HCT116 (cell line): ENCODE measurements around the gene OR5K3. TPM values are rescaled to one million over a fixed set of nuclear protein-coding genes. Genes with fewer than 3 reads are reported as not detected.

Experiments
- ATAC-seq: fragments of 200-7000 bp; cut with Tn5 transposase; 2 replicates; pipeline ENCODE4 v1.9.1; 2020; ENCODE audit warnings: mild to moderate bottlenecking, moderate library complexity
- BruUV-seq: library from RNA; stranded (reverse); fragments of 400-500 nt; replicated peaks from 2 replicates; lab custom pipeline; 2021; lab: Mats Ljungman, UMichigan
- CTCF ChIA-PET: fragments of 300-600 bp; sonication (Branson Sonifier 250); formaldehyde crosslinking; loops from one replicate; lab custom pipeline; 2021; ENCODE audit warnings: antibody characterized with exemption; lab: Charles Lee
- POLR2A ChIA-PET: fragments of 300-600, 350-600 bp; sonication (Branson Sonifier 250); formaldehyde crosslinking; loops from one replicate; lab custom pipeline; 2021; ENCODE audit warnings: antibody characterized with exemption; lab: Charles Lee
- RAD21 ChIA-PET, 2 experiments: fragments of 300-600 bp; sonication (Branson Sonifier 250); formaldehyde crosslinking; loops; one replicate each; lab custom pipeline; 2023; ENCODE audit warnings: low total read pairs in 2 of 2; ENCODE audit not compliant: uncharacterized antibody in 2 of 2, unreplicated experiment in 2 of 2, low non-redundant PET in 1 of 2; lab: Charles Lee
- DNase-seq: peaks from one replicate; pipeline ENCODE4 v3.0.0-alpha.2; 2010; ENCODE audit warnings: low read depth, low spot score
- H2AFZ ChIP-seq: fragments of 200-600 bp; shearing (Covaris generic), sonication (generic); 2 replicates; pipeline ENCODE4 v1.6.1; 2017; ENCODE audit warnings: low read depth, mixed run types, mixed read lengths, antibody characterized with exemption, low read length; ENCODE audit not compliant: poor library complexity, severe bottlenecking
- H3K27ac ChIP-seq: 2 replicates; pipeline ENCODE4 v1.5.1; 2012; ENCODE audit warnings: low read depth, low read length
- H3K27me3 ChIP-seq: fragments of 200-600 bp; sonication (generic); 2 replicates; pipeline ENCODE4 v1.6.1; 2016; ENCODE audit warnings: mixed run types, low read length, mixed read lengths; ENCODE audit not compliant: insufficient read depth
- H3K36me3 ChIP-seq, 2 experiments: fragments of 200-500 bp in 1 of 2; fragments of 200-600 bp in 1 of 2; sonication (Bioruptor generic) in 1 of 2; sonication (generic) in 1 of 2; 2 replicates each; pipeline versions ENCODE4 v1.5.1 to v1.6.1; 2014 to 2016; ENCODE audit warnings: low read length in 2 of 2, inconsistent platforms in 1 of 2, mixed read lengths in 1 of 2, mixed run types in 1 of 2; ENCODE audit not compliant: insufficient read depth in 2 of 2, control insufficient read depth in 1 of 2
- H3K4me1 ChIP-seq, 2 experiments: fragments of 200-600 bp in 1 of 2; sonication (generic) in 1 of 2; 2 replicates each; pipeline versions ENCODE4 v1.5.1 to v1.6.1; 2012 to 2017; ENCODE audit warnings: low read length in 2 of 2, inconsistent platforms in 1 of 2, mild to moderate bottlenecking in 1 of 2, mixed read lengths in 1 of 2, mixed run types in 1 of 2, moderate library complexity in 1 of 2; ENCODE audit not compliant: insufficient read depth in 2 of 2, control insufficient read depth in 1 of 2
- H3K4me2 ChIP-seq: fragments of 200-600 bp; sonication (generic); 2 replicates; pipeline ENCODE4 v1.6.1; 2017; ENCODE audit warnings: mixed run types, low read length, mixed read lengths
- H3K4me3 ChIP-seq, 2 experiments: fragments of 200-600 bp in 1 of 2; sonication (generic) in 1 of 2; replicated peaks in 1 of 2; 2 replicates each; pipeline ENCODE4 v1.5.1; 2011 to 2016; ENCODE audit warnings: low read length in 2 of 2, control low read depth in 1 of 2, low read depth in 1 of 2, mild to moderate bottlenecking in 1 of 2, mixed read lengths in 1 of 2, mixed run types in 1 of 2
- H3K79me2 ChIP-seq: fragments of 200-600 bp; sonication (generic); 2 replicates; pipeline ENCODE4 v1.6.1; 2017; ENCODE audit warnings: mild to moderate bottlenecking, mixed run types, low read length, moderate library complexity, mixed read lengths; ENCODE audit not compliant: insufficient read depth
- H3K9ac ChIP-seq: fragments of 200-600 bp; sonication (generic); 2 replicates; pipeline ENCODE4 v1.6.1; 2016; ENCODE audit warnings: low read length, mixed read lengths
- H3K9me2 ChIP-seq: fragments of 200-600 bp; sonication (generic), shearing (Covaris generic); 2 replicates; pipeline ENCODE4 v1.6.1; 2017; ENCODE audit warnings: mixed run types, mild to moderate bottlenecking, moderate library complexity; ENCODE audit not compliant: insufficient read depth
- H3K9me3 ChIP-seq, 2 experiments: fragments of 200-500 bp in 1 of 2; fragments of 200-600 bp in 1 of 2; sonication (Bioruptor generic) in 1 of 2; sonication (generic) in 1 of 2; 2 replicates each; pipeline ENCODE4 v1.6.1; 2014 to 2017; ENCODE audit warnings: low read length in 2 of 2, mixed read lengths in 2 of 2, inconsistent platforms in 1 of 2, low read depth in 1 of 2, mild to moderate bottlenecking in 1 of 2, mixed run types in 1 of 2, moderate library complexity in 1 of 2; ENCODE audit not compliant: control insufficient read depth in 1 of 2, insufficient read depth in 1 of 2
- H4K20me1 ChIP-seq: fragments of 200-600 bp; sonication (generic), shearing (Covaris generic); 2 replicates; pipeline ENCODE4 v1.6.1; 2017; ENCODE audit warnings: mixed run types, mild to moderate bottlenecking, moderate library complexity; ENCODE audit not compliant: insufficient read depth
- ATF3 ChIP-seq: IDR thresholded peaks from 2 replicates; pipeline ENCODE4 v1.6.1; 2012
- CBX3 ChIP-seq: IDR thresholded peaks from 2 replicates; pipeline ENCODE4 v1.6.1; 2012; ENCODE audit warnings: low read depth
- CEBPB ChIP-seq: IDR thresholded peaks from 2 replicates; pipeline ENCODE4 v1.6.1; 2012; ENCODE audit warnings: low read depth
- ELF1 ChIP-seq: IDR thresholded peaks from 2 replicates; pipeline ENCODE4 v1.6.1; 2012; ENCODE audit warnings: low read depth, borderline replicate concordance
- FOSL1 ChIP-seq: IDR thresholded peaks from 2 replicates; pipeline ENCODE4 v1.6.1; 2012; ENCODE audit warnings: low read depth
- JUND ChIP-seq: IDR thresholded peaks from 2 replicates; pipeline ENCODE4 v1.6.1; 2012
- RAD21 ChIP-seq: IDR thresholded peaks from 2 replicates; pipeline ENCODE4 v1.6.1; 2012; ENCODE audit warnings: low read depth, mild to moderate bottlenecking
- SIN3A ChIP-seq: IDR thresholded peaks from 2 replicates; pipeline ENCODE4 v1.6.1; 2012; ENCODE audit warnings: low read depth
- TCF7L2 ChIP-seq: IDR thresholded peaks from 2 replicates; pipeline ENCODE4 v1.7.0; 2011; ENCODE audit warnings: borderline replicate concordance, inconsistent platforms; ENCODE audit not compliant: insufficient read depth, insufficient read length; ENCODE audit errors: extremely low read depth
- YY1 ChIP-seq: IDR thresholded peaks from 2 replicates; pipeline ENCODE4 v1.6.1; 2011; ENCODE audit warnings: low read length, low read depth, moderate library complexity, mild to moderate bottlenecking; ENCODE audit not compliant: insufficient replicate concordance; ENCODE audit errors: extremely low read depth
- ZFX ChIP-seq: fragments of 450-650 bp; IDR thresholded peaks from 2 replicates; pipeline ENCODE4 v1.6.1; 2017
- ZNF274 ChIP-seq: fragments of 200-500 bp; sonication (Bioruptor generic); IDR thresholded peaks from 2 replicates; pipeline ENCODE4 v1.6.1; 2014; ENCODE audit warnings: mild to moderate bottlenecking, low read depth, low read length, inconsistent platforms
- intact Hi-C: fragments of 100-400 bp; cut with micrococcal nuclease; formaldehyde crosslinking; loops from 2 replicates; pipeline ENCODE4 v1.10.0; 2022
- total RNA-seq: library from RNA; stranded (reverse); gene quantifications from one replicate; pipeline ENCODE4 v1.2.1, GENCODE V29; 2021; ENCODE audit not compliant: unreplicated experiment
- TF ChIP-seq, protein P1 (sequence below), 3 experiments: fragments of 200-600 bp in 1 of 3; sonication (generic) in 1 of 3; IDR thresholded peaks in 2 of 3; conservative IDR thresholded peaks in 1 of 3; 2 replicates each; pipeline ENCODE4 v1.5.1; 2012 to 2017; ENCODE audit warnings: low read depth in 2 of 3, low read length in 2 of 3, antibody characterized with exemption in 1 of 3, borderline replicate concordance in 1 of 3, control low read depth in 1 of 3, mild to moderate bottlenecking in 1 of 3, mixed read lengths in 1 of 3, mixed run types in 1 of 3, moderate library complexity in 1 of 3; ENCODE audit not compliant: insufficient read depth in 1 of 3
- TF ChIP-seq, protein P2 (sequence below): IDR thresholded peaks from 2 replicates; pipeline ENCODE4 v1.6.1; 2012

OR5K3 gene
- total RNA-seq, 1 experiment from 2014 or later: not detected

DNA sequence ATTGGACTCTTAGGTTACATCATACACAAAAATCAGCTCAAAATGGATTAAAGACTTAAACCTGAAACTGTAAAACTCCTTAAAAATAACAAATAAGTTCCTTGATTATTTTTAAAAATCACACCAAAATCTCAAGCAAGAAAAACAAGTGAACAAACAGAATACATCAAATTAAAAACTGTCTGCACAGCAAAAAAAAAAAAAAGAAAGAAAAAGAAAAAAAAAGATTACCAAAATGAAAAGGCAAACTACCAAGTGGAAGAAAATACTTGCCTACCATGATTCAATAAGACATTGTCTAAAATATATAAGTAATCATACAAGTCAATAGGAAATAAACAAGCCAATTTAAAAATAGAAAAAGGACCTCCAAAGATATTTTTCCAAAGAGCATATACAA lies 19.3 kb upstream of the OR5K3 start:
- Histone ChIP-seq H2AFZ (no peak overlapping the region), H3K9me2 (no peaks in the 10 kb centered on the region), H3K4me3 (no peak overlapping the region), H3K9ac (no peak overlapping the region), H4K20me1 (no peaks in the 10 kb centered on the region), H3K4me1 (no peaks in the 10 kb centered on the region), H3K27me3 (no peaks in the 10 kb centered on the region), H3K9me3 (no peaks in the 10 kb centered on the region), H3K4me2 (no peak overlapping the region), H3K27ac (no peak overlapping the region), H3K79me2 (no peaks in the 10 kb centered on the region)
- no TSS peak for BruUV-seq
- ATAC-seq: no peak
- ChIA-PET CTCF (interaction anchor here (1.4 kb wide), 1 partner anchor 27 kb away, joined by 3 read pairs; no protein-coding TSS in a partner anchor), POLR2A (no interaction called here), RAD21 (no interaction called here)
- DNase-seq: no peak
- intact Hi-C loops: no loop called here
- TF ChIP-seq, protein P1, sequence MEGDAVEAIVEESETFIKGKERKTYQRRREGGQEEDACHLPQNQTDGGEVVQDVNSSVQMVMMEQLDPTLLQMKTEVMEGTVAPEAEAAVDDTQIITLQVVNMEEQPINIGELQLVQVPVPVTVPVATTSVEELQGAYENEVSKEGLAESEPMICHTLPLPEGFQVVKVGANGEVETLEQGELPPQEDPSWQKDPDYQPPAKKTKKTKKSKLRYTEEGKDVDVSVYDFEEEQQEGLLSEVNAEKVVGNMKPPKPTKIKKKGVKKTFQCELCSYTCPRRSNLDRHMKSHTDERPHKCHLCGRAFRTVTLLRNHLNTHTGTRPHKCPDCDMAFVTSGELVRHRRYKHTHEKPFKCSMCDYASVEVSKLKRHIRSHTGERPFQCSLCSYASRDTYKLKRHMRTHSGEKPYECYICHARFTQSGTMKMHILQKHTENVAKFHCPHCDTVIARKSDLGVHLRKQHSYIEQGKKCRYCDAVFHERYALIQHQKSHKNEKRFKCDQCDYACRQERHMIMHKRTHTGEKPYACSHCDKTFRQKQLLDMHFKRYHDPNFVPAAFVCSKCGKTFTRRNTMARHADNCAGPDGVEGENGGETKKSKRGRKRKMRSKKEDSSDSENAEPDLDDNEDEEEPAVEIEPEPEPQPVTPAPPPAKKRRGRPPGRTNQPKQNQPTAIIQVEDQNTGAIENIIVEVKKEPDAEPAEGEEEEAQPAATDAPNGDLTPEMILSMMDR (IDR thresholded peaks at IDR 0.05 in 2 of 3, conservative IDR thresholded peaks at IDR 0.05 in 1 of 3; ENCODE audit: borderline replicate concordance in 1 of 3, insufficient read depth in 1 of 3, low read depth in 2 of 3, low read length in 2 of 3): no peak
- no peak for TF ChIP-seq ZNF274
- TF ChIP-seq JUND: no peak
- TF ChIP-seq, protein P2, sequence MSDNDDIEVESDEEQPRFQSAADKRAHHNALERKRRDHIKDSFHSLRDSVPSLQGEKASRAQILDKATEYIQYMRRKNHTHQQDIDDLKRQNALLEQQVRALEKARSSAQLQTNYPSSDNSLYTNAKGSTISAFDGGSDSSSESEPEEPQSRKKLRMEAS: no peak
- TF ChIP-seq SIN3A: no peak
- no peak for TF ChIP-seq CBX3
- no peak for TF ChIP-seq ZFX
- no peak for TF ChIP-seq TCF7L2
- no peak for TF ChIP-seq CEBPB
- TF ChIP-seq, all 23 proteins: peak for 0
- H3K36me3 ChIP-seq: no peaks in the 10 kb centered on the region

DNA sequence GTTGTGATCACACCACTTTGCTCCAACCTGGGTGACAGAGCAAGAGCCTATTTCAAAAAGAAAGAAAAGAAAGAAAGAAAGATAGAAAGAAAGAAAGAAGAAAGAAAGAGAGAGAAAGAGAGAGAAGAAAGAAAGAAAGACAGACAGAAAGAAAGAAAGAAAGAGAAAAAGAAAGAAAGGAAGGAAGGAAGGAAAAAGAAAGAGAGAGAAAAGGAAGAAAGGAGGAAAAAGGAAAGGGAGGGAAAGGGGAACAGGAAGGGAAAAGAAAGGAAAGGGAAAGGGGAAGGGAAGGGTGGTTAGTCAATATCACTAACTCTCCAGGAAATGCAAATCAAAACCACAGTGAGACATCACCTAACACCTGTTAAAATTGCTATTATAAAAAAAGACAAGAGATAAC lies 18.6 kb upstream of the OR5K3 start:
- Histone ChIP-seq H4K20me1 (no peaks in the 10 kb centered on the region), H3K4me3 (no peak overlapping the region), H3K79me2 (no peaks in the 10 kb centered on the region), H3K9me3 (no peaks in the 10 kb centered on the region), H3K4me1 (no peaks in the 10 kb centered on the region), H3K27me3 (no peaks in the 10 kb centered on the region), H2AFZ (no peak overlapping the region), H3K9ac (no peak overlapping the region), H3K4me2 (no peak overlapping the region), H3K27ac (no peak overlapping the region), H3K36me3 (no peaks in the 10 kb centered on the region), H3K9me2 (no peaks in the 10 kb centered on the region)
- no peak for ATAC-seq
- BruUV-seq: no TSS peak
- intact Hi-C loops: no loop called here
- no peak for DNase-seq
- POLR2A ChIA-PET: no interaction called here
- CTCF ChIA-PET: no interaction called here
- RAD21 ChIA-PET: no interaction called here
- no peak for TF ChIP-seq ATF3
- TF ChIP-seq, protein P1 (IDR thresholded peaks at IDR 0.05 in 2 of 3, conservative IDR thresholded peaks at IDR 0.05 in 1 of 3; ENCODE audit: borderline replicate concordance in 1 of 3, insufficient read depth in 1 of 3, low read depth in 2 of 3, low read length in 2 of 3): no peak
- no peak for TF ChIP-seq ELF1
- TF ChIP-seq FOSL1: no peak
- TF ChIP-seq YY1: no peak
- TF ChIP-seq RAD21: no peak
